Neural progenitor cell (in vitro differentiated cells): ENCODE data around the gene ATP13A4. TPM values are rescaled to one million over a fixed set of nuclear protein-coding genes. Genes with fewer than 3 reads are reported as not detected.

Experiments used
- DNase-seq: peaks from one replicate; pipeline ENCODE4 v3.0.0-alpha.2; 2016; ENCODE audit warnings: low spot score
- H2AFZ ChIP-seq: fragments of 200-600 bp; sonication (generic); replicated peaks from 2 replicates; pipeline ENCODE4 v1.6.1; 2016; ENCODE audit warnings: antibody characterized with exemption
- H3F3A ChIP-seq: fragments of 200-600 bp; sonication (generic); 2 replicates; pipeline ENCODE4 v1.6.1; 2016; ENCODE audit warnings: antibody characterized with exemption, low read depth
- H3K27ac ChIP-seq: fragments of 200-600 bp; sonication (generic); 2 replicates; pipeline ENCODE4 v1.5.1; 2016; ENCODE audit warnings: mild to moderate bottlenecking
- H3K27me3 ChIP-seq: fragments of 200-600 bp; sonication (generic); 2 replicates; pipeline ENCODE4 v1.6.1; 2016; ENCODE audit warnings: mild to moderate bottlenecking, moderate library complexity
- H3K36me3 ChIP-seq: fragments of 200-600 bp; sonication (generic); 2 replicates; pipeline ENCODE4 v1.5.1; 2016
- H3K4me1 ChIP-seq: fragments of 200-600 bp; sonication (generic); 2 replicates; pipeline ENCODE4 v1.6.1; 2016; ENCODE audit warnings: mixed run types
- H3K4me2 ChIP-seq: fragments of 200-600 bp; sonication (generic); 2 replicates; pipeline ENCODE4 v1.6.1; 2016
- H3K4me3 ChIP-seq: fragments of 200-600 bp; sonication (generic); 2 replicates; pipeline ENCODE4 v1.5.1; 2016
- H3K79me2 ChIP-seq: fragments of 200-600 bp; sonication (generic); 2 replicates; pipeline ENCODE4 v1.6.1; 2016; ENCODE audit warnings: low read depth
- H3K9ac ChIP-seq: fragments of 200-600 bp; sonication (generic); 2 replicates; pipeline ENCODE4 v1.6.1; 2016
- H3K9me3 ChIP-seq: fragments of 200-600 bp; sonication (generic); 2 replicates; pipeline ENCODE4 v1.5.1; 2016; ENCODE audit warnings: low read depth
- H4K20me1 ChIP-seq: fragments of 200-600 bp; sonication (generic); 2 replicates; pipeline ENCODE4 v1.6.1; 2016; ENCODE audit warnings: low read depth
- H3K27ac Mint-ChIP-seq: 3 replicates; pipeline ENCODE4 v1.8.0; 2021; ENCODE audit warnings: mixed read lengths
- H3K27me3 Mint-ChIP-seq: 2 replicates; pipeline ENCODE4 v1.8.0; 2022; ENCODE audit warnings: low read depth, mild to moderate bottlenecking, inconsistent platforms, moderate library complexity, mixed read lengths; ENCODE audit not compliant: insufficient read depth
- H3K36me3 Mint-ChIP-seq: 3 replicates; pipeline ENCODE4 v1.8.0; 2021; ENCODE audit warnings: mixed read lengths
- H3K4me1 Mint-ChIP-seq: 3 replicates; pipeline ENCODE4 v1.8.0; 2021; ENCODE audit warnings: mixed read lengths
- H3K4me3 Mint-ChIP-seq: 3 replicates; pipeline ENCODE4 v1.8.0; 2021; ENCODE audit warnings: mild to moderate bottlenecking, moderate library complexity, mixed read lengths
- H3K9me3 Mint-ChIP-seq: 3 replicates; pipeline ENCODE4 v1.8.0; 2020; ENCODE audit warnings: mixed read lengths
- CTCF ChIP-seq: fragments of 200-600 bp; sonication (generic); IDR thresholded peaks from 2 replicates; pipeline ENCODE4 v1.5.1; 2017; ENCODE audit warnings: antibody characterized with exemption, mild to moderate bottlenecking
- EZH2 ChIP-seq: fragments of 200-600 bp; sonication (generic); IDR thresholded peaks from 2 replicates; pipeline ENCODE4 v1.6.1; 2017; ENCODE audit warnings: antibody characterized with exemption, mild to moderate bottlenecking, moderate library complexity
- EZH2phosphoT487 ChIP-seq: fragments of 200-600 bp; sonication (generic); IDR thresholded peaks from 2 replicates; pipeline ENCODE4 v1.6.1; 2017; ENCODE audit warnings: antibody characterized with exemption
- total RNA-seq: library from RNA; depleted of rRNA; stranded (reverse); fragments of >200 nt; gene quantifications from 2 replicates; pipeline ENCODE4 v1.2.3, GENCODE V29; 2015; ENCODE audit warnings: low replicate concordance

ATP13A4 gene
- total RNA-seq, 1 donor from 2014 or later = 0.32 TPM

GRCh38 chr3:193592841-193593667, 38.4 kb upstream of the ATP13A4 start, which contains the start of gene OPA1:
Gene OPA1 (plus strand): TSS chr3:193593208. CDS start chr3:193593378, 170 bp downstream.
- Mint-ChIP-seq H3K27me3 (no peaks in the 10 kb centered on the region), H3K9me3 (no peaks in the 10 kb centered on the region), H3K27ac (peak within 1 kb of the TSS; percentile 87), H3K4me1 (peaks cover 25% of the 10 kb centered on the region), H3K36me3 (peaks cover 8% of the 10 kb centered on the region), H3K4me3 (peak within 1 kb of the TSS; percentile 96)
- H3K9me3 ChIP-seq = no peaks in the 10 kb centered on the region
- TF ChIP-seq EZH2phosphoT487 (no peak), CTCF (peak; percentile 45), EZH2 (peak; percentile 38)
- peak within 1 kb of the TSS; percentile 75 for H3K4me3 ChIP-seq
- peak; percentile 100 for DNase-seq
- H3K27me3 ChIP-seq = no peaks in the 10 kb centered on the region
- H3K4me1 ChIP-seq = peaks cover 6% of the 10 kb centered on the region
- H3K4me2 ChIP-seq = peak within 1 kb of the TSS; percentile 87
- no peak within 1 kb of the TSS for H3K27ac ChIP-seq
- H3K9ac ChIP-seq = peak within 1 kb of the TSS; percentile 57
- H2AFZ ChIP-seq = peak within 1 kb of the TSS; percentile 93
- H3K79me2 ChIP-seq = peaks cover 49% of the 10 kb centered on the region
- peaks cover 10% of the 10 kb centered on the region for H3F3A ChIP-seq
- no peaks in the 10 kb centered on the region for H3K36me3 ChIP-seq
- H4K20me1 ChIP-seq = peaks cover 3% of the 10 kb centered on the region

DNA sequence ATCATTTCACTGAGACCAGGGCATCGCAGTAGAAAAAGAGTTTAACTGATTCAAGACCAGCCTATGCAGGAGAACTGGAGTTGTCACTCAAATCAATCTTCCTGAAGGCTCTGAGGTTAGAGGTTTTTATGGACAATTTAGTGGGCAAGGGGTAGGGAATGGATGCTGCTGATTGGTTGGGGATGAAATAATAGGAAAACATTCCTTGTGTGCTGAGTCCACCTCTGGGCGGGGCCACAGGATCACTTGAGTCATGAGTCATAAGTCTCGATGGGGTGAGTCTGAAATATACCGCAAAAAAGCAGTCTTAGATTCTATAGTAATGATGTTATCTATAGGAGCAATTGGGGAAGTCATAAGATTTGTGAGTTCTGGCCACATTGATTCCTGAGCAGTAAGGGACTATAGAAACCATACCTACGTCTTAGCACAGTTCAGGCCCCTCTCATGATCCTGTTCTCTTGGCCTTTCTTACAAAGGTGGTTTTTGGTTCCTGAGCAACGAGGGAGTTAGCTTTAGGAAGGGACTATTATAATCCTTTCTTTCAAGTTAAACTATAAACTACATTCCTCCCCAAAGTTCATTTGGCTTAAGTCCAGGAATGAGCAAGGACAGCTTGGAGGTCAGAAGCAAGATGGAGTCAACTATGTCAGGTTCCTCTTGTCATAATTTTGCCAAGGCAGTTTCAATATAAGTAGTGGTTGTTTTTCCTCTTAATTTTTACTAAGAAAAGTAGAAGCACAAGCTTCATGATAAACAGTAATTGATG, 35.6 kb upstream of the ATP13A4 start:
- Histone ChIP-seq H3K27me3 (no peaks in the 10 kb centered on the region), H3K4me2 (no peak overlapping the region), H3F3A (peaks cover 10% of the 10 kb centered on the region), H3K79me2 (peaks cover 22% of the 10 kb centered on the region), H4K20me1 (peaks cover under 1% of the 10 kb centered on the region), H2AFZ (no peak overlapping the region), H3K4me1 (peaks cover 2% of the 10 kb centered on the region), H3K9me3 (no peaks in the 10 kb centered on the region), H3K4me3 (no peak overlapping the region), H3K36me3 (no peaks in the 10 kb centered on the region), H3K27ac (no peak overlapping the region), H3K9ac (no peak overlapping the region)
- Mint-ChIP-seq H3K27me3 (no peaks in the 10 kb centered on the region), H3K36me3 (no peaks in the 10 kb centered on the region), H3K4me3 (no peak overlapping the region), H3K9me3 (no peaks in the 10 kb centered on the region), H3K27ac (no peak overlapping the region), H3K4me1 (peaks cover 20% of the 10 kb centered on the region)
- DNase-seq = no peak
- TF ChIP-seq EZH2phosphoT487 (no peak), CTCF (no peak), EZH2 (no peak)

- no peak overlapping the region for H3K9ac ChIP-seq
- H3K36me3 Mint-ChIP-seq = no peaks in the 10 kb centered on the region
- peaks cover 1% of the 10 kb centered on the region for H3K27me3 Mint-ChIP-seq
- no peak overlapping the region for H2AFZ ChIP-seq
- H3F3A ChIP-seq = peaks cover 10% of the 10 kb centered on the region
- TF ChIP-seq EZH2 (no peak), CTCF (no peak), EZH2phosphoT487 (no peak)
- no peaks in the 10 kb centered on the region for H4K20me1 ChIP-seq
- H3K4me2 ChIP-seq = no peak overlapping the region
- H3K27ac ChIP-seq = no peak overlapping the region
- H3K4me3 Mint-ChIP-seq = no peak overlapping the region
- H3K27me3 ChIP-seq = no peaks in the 10 kb centered on the region
- peaks cover 15% of the 10 kb centered on the region for H3K4me1 Mint-ChIP-seq
- no peaks in the 10 kb centered on the region for H3K36me3 ChIP-seq
- no peak for DNase-seq
- no peak overlapping the region for H3K4me3 ChIP-seq
- H3K9me3 ChIP-seq = no peaks in the 10 kb centered on the region
- no peak overlapping the region for H3K27ac Mint-ChIP-seq
- no peaks in the 10 kb centered on the region for H3K9me3 Mint-ChIP-seq
- peaks cover 16% of the 10 kb centered on the region for H3K79me2 ChIP-seq
- H3K4me1 ChIP-seq = no peaks in the 10 kb centered on the region
Measured at GRCh38 chr3:193589616-193590015, 34.9 kb upstream of the ATP13A4 start.
